Measurements from ENCODE around the gene SIGLEC1. TPM values are rescaled to one million over a fixed set of nuclear protein-coding genes. Genes with fewer than 3 reads are reported as not detected.

The SIGLEC1 gene
- total RNA-seq, 1 donor from 2014 or later, result not detected

DNA sequence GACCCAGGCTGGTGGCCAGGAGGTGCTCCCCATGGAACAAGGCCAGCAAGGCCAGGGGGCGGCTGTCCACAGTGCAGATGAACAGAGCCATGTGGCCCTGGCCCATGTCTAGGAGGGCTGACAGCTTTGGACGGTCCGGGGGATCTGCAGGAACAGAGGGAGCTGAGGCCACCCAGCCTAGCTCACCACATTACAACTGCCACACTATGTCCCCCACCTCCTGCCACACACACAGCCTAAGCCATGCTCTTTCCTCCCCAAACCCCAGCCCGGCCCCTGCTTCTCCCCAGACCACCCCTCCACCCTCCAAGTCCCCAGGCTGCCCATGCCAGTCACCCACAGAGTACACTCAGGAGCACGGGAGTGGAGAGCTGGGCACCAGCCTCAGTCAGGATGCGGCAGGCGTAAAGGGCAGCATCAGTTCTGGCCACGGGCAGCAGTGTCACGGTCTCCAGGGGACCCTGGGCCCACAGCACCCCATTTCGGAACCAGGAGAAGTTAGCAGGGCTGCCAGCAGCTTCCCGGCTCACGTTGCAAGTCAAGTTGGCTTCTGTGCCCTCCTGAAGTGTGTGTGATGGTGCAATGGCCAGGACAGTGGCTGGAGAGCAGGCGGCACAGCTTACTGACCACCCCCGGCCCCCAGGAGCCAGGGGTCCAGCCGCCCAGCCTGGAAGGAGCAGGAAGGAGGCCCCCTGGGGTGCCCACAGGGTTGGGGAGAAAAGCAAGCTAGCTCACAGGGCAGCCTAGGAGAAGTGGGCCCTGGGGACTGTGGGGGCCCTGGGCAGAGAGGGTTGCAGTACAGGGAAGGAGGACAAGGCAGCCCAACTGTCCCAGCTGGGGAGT, 15.4 kb downstream of the SIGLEC1 start:
- no peaks in the 10 kb centered on the region for H3K4me1 Mint-ChIP-seq (ENCODE audit: low read depth)
- H3K4me3 Mint-ChIP-seq (ENCODE audit: unreplicated experiment), result no peak overlapping the region
- DNase-seq (ENCODE audit: low spot score), result no peak
- no peaks in the 10 kb centered on the region for H3K9me3 Mint-ChIP-seq (ENCODE audit: low read depth)
- no peaks in the 10 kb centered on the region for H3K36me3 Mint-ChIP-seq (ENCODE audit: low read depth)
- peaks cover 2% of the 10 kb centered on the region for H3K27me3 Mint-ChIP-seq (ENCODE audit: low read depth)
- no peak for TF ChIP-seq CTCF (IDR thresholded peaks at IDR 0.05)
- no peak overlapping the region for H3K27ac Mint-ChIP-seq (ENCODE audit: unreplicated experiment)

DNA sequence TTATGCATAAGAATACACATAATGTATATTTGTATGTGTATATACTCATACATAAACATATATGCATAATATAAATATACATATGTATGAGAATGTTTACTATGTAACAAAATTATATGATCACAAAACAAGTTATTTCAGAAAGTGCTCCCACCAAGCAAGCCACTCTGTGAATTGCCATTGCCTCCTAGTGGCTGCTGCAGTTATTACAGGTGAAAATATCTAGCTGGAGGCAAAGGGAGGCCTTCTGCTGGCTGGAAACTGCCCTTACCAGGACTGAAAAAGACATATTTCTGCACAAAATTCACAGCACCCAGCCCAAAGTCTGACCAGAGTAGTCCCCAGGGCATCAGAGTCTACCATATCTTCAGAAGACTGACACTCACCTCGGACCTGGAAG, 16.2 kb downstream of the SIGLEC1 start:
- Mint-ChIP-seq H3K4me3 (ENCODE audit: unreplicated experiment) (no peak overlapping the region), H3K27me3 (ENCODE audit: low read depth) (peaks cover 2% of the 10 kb centered on the region), H3K36me3 (ENCODE audit: low read depth) (no peaks in the 10 kb centered on the region), H3K4me1 (ENCODE audit: low read depth) (no peaks in the 10 kb centered on the region), H3K27ac (ENCODE audit: unreplicated experiment) (no peak overlapping the region), H3K9me3 (ENCODE audit: low read depth) (no peaks in the 10 kb centered on the region)
- DNase-seq (ENCODE audit: low spot score), result no peak
- peak; percentile 74 for TF ChIP-seq CTCF (IDR thresholded peaks at IDR 0.05)

- Mint-ChIP-seq H3K27me3 (ENCODE audit: low read depth) (no peaks in the 10 kb centered on the region), H3K27ac (ENCODE audit: unreplicated experiment) (no peak overlapping the region), H3K9me3 (ENCODE audit: low read depth) (no peaks in the 10 kb centered on the region), H3K4me1 (ENCODE audit: low read depth) (no peaks in the 10 kb centered on the region), H3K36me3 (ENCODE audit: low read depth) (no peaks in the 10 kb centered on the region), H3K4me3 (ENCODE audit: unreplicated experiment) (no peak overlapping the region)
- TF ChIP-seq CTCF (IDR thresholded peaks at IDR 0.05), result no peak
- no peak for DNase-seq (ENCODE audit: low spot score)
These were observed 17.5 kb downstream of the SIGLEC1 start for GRCh38 chr20:3694864-3695263.

DNA sequence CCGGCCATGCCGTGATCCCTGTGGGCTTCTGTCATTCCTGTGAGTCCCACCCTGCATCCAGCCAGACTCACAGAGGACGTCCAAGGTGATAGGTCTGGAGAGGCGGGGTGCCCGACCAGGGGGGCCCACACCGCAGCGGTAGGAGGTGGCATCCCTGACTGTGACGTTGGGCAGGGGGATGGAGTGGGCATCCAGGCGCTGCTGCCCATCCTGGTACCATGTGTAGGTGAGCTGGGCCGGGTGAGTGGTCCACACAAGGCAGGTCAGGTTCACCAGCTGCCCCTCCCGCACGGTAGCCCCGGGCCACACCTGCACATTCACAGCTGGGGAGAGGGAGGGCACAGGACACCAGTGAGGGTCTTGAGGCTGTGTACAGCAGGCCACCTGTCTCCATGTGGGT, 19.0 kb downstream of the SIGLEC1 start:
- TF ChIP-seq CTCF (IDR thresholded peaks at IDR 0.05), result no peak
- Mint-ChIP-seq H3K4me3 (ENCODE audit: unreplicated experiment) (no peak overlapping the region), H3K36me3 (ENCODE audit: low read depth) (no peaks in the 10 kb centered on the region), H3K27ac (ENCODE audit: unreplicated experiment) (no peak overlapping the region), H3K27me3 (ENCODE audit: low read depth) (no peaks in the 10 kb centered on the region), H3K9me3 (ENCODE audit: low read depth) (no peaks in the 10 kb centered on the region), H3K4me1 (ENCODE audit: low read depth) (no peaks in the 10 kb centered on the region)
- peak; percentile 87 for DNase-seq (ENCODE audit: low spot score)

GRCh38 chr20:3692706-3693294, 19.6 kb downstream of the SIGLEC1 start:
- Mint-ChIP-seq H3K27ac (ENCODE audit: unreplicated experiment) (no peak overlapping the region), H3K9me3 (ENCODE audit: low read depth) (no peaks in the 10 kb centered on the region), H3K27me3 (ENCODE audit: low read depth) (no peaks in the 10 kb centered on the region), H3K36me3 (ENCODE audit: low read depth) (no peaks in the 10 kb centered on the region), H3K4me3 (ENCODE audit: unreplicated experiment) (no peak overlapping the region), H3K4me1 (ENCODE audit: low read depth) (peaks cover under 1% of the 10 kb centered on the region)
- no peak for TF ChIP-seq CTCF (IDR thresholded peaks at IDR 0.05)
- DNase-seq (ENCODE audit: low spot score), result peak; percentile 85
